Measurements from ENCODE around the gene TXLNB.

- no peak for TF ChIP-seq CTCF (conservative IDR thresholded peaks at IDR 0.05; ENCODE audit: low read depth, low read length)
- no peak for TF ChIP-seq EZH2 (IDR thresholded peaks at IDR 0.05; ENCODE audit: borderline replicate concordance, low read depth, low read length, poor library complexity, severe bottlenecking)
These were observed 40.6 kb downstream of the TXLNB start for GRCh38 chr6:139251045-139251690.

Measured in A673 (cell line).